Daoy (cell line): ENCODE data around the gene SPTAN1. TPM values are rescaled to one million over a fixed set of nuclear protein-coding genes. Genes with fewer than 3 reads are reported as not detected.

Experiments
- DNase-seq: peaks from one replicate; pipeline ENCODE4 v3.0.0-alpha.2; 2015; ENCODE audit warnings: low read depth
- total RNA-seq: library from RNA; depleted of rRNA; stranded (reverse); fragments of >200 nt; shearing (Covaris generic); gene quantifications from 2 replicates; pipeline ENCODE4 v1.2.3, GENCODE V29; 2014

SPTAN1 gene
- total RNA-seq, 1 experiment from 2014 or later, result 164 TPM

DNA sequence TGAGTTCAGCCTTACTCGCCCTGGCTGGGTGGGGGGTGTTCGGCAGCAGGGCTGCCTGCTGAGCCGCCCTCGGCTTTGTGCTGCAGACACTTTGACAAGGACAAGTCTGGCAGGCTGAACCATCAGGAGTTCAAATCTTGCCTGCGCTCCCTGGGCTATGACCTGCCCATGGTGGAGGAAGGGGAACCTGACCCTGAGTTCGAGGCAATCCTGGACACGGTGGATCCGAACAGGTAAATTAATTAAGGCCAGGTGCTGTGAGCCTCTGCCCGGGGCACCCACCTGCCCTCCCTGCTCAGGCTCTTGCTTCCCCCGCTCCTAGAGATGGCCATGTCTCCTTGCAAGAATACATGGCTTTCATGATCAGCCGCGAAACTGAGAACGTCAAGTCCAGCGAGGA lies 80.1 kb downstream of the SPTAN1 start:
- DNase-seq, result no peak

DNA sequence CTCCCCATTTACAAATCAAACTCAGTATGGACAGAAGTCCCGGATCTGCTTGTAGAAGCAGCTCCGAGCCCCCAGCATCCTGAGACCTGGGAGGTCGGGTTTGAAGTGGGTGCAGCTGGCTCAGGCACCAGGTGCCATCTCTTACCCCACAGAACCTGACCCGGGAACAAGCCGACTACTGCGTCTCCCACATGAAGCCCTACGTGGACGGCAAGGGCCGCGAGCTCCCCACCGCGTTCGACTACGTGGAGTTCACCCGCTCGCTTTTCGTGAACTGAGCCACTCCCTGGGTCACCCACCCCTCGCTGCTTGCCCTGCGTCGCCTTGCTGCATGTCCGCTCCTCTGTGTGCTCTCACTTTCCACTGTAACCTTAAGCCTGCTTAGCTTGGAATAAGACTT lies 80.7 kb downstream of the SPTAN1 start:
- no peak for DNase-seq

DNA sequence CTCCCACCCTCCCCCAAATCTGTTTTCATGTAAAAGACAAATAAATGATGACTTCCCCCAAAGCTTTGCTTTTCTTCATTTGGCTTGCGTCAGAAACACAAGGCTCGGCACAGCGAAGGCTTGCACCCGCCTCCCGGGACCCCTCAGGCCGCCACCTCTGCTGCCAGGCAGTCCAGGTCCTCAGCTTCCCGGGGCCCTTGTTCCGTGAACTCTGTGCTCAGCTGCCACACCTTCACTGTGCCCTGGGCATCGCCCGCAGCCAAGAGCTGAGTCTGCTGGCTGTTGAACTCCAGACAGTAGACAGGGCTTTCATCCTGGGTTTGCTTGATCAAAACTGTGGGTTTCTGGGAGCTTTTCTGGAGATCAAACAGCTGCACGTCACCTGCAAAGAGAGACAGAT lies 81.2 kb downstream of the SPTAN1 start:
- DNase-seq, result no peak

DNA sequence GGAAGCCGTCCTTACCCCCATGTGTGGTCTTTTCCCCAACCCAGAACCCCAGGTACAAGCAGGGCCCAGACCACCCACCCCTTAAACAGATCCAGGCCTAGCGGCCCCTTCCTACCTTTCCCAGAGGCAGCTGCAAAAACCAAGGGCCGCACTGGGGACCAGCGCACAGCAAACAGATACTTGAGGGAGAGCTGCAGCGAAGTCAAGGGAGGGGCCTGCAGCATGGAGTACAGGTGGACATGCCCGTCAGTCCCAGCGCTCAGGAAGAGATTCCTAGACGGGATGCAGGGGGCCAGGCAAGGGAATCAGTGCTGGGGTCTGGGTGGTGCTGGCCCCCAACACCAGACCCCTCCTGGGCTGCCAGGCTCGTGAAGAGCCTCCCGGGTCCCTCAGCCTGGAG lies 81.7 kb downstream of the SPTAN1 start:
- DNase-seq, result no peak

DNA sequence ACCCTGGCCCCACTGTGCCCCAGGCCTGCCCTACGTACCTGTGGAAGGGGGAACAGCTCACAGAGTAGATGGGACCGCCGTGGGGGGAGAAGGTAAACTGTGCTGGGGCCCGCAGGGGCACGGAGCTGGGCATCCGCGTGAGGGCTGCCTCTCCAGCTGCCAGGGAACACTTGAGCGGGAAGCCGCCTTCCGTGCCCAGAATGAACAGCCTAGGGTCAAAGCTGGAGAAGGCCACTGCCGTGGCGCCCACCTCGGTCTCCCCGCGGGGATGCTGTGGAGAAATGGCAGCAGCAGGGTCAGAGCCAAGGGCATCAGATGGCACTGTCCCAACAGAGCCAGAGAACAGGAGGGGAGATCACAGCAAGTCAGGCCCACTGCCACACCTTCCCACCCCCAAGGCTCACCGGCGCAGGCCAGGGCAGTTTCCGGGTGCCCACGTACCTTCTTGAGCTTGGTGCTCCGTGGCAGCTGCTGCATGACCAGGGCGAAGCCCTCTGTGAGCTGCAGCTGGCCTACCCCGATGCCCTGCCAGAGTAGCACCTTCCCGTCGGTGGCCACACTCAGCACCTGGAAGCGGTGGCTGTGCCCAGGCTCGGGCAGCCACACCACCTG lies 82.4 kb downstream of the SPTAN1 start:
- DNase-seq, result no peak

DNA sequence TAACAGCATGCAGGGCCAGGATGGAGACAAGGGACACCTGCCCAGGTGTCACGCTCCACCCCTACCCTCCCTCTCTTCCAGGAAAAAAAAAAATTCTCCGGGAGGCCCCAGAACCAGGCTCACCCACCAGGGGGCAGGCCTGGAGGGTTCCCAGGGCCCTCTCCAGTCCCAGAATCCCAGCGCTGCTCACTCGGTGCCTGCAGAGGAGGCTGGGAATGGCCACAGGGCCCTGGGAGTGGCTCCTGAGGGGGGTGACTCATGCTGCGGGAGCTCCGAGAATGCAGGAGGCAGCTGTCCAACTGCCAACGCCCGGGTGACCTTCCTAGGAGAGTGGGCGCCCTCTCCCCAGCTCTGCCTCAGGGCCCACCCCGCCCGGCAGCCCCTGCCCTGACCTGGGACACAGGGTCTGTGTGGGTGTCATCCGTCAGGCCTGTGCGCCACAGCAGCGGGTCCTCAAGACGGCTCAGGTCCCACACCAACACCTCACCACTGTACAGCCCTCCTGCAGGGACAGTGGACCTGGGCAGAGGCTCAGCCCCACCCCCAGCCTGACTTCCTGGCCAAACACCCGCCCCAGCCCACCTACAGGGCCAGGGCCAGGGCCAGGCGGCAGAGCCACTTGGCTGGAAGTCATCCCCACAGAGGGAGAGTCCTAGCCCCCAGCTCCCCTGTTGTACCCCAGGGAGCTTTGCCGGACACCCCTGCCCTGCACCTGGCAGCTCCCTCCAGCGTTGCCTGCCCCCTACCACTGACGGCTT lies 83.1 kb downstream of the SPTAN1 start:
- peak; percentile 99 for DNase-seq

DNA sequence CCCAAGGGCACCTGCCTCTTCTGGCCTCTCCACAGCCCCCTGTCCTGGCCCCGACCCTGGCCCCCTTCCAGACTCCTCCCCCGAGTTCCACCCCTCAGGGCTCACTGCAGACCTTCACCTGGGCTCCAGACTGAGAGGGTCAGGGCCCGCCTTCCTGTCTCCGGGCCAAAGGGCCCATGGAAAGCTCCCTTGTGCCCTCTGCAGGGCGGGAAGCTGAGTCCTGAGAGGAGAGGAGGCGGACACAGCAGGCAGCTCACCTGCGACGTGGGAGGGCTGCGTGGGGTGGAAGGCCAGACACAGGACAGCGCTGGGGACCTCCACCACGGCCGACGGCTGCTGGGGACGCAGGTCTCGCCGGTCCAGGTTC lies 83.6 kb downstream of the SPTAN1 start:
- peak; percentile 72 for DNase-seq

DNA sequence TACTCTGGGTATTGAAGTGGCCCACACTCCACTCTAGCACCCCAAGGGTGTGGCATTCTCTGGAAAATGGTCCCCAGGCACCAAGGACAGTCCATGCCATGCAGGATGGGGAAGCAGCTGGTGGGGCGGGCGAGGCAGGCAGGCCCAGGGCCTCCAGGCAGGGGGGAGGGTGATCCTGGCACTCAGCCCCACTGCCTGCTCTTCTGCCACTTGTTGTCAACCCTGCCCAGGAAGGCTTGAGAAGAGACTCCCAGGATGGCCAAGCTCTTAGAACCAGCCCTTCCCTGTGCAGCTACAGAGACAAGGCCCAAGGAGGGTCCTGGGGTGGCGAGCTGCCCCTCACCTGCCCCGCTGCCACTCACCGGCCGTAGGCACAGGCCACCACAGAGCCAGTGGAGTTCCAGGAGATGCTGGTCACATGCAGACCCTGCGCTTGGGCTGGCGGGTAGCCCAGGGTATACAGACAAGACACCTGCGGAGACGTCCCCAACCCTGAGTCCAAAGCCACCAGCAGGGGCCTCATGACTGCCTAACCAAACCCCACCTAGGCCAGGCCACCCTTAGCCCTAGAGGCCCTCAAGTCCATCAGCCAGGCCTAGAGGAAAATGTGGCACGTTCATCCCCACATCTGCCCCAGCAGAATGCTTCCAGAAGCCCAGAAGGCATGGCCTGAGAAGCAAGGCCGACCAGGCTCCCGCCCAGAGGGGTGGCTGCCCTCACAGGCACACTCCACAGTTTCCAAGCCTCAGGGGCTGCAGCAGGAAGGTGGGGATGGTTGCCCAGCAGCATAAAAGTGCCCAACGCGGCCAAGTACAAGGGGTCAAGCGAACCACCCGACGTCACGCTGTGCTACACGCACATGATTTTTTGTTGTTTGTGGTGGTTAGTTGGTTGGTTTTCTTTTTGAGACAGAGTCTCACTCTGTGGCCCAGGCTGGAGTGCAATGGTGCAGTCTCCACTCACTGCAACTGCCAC lies 84.5 kb downstream of the SPTAN1 start:
- peak; percentile 37 for DNase-seq

DNA sequence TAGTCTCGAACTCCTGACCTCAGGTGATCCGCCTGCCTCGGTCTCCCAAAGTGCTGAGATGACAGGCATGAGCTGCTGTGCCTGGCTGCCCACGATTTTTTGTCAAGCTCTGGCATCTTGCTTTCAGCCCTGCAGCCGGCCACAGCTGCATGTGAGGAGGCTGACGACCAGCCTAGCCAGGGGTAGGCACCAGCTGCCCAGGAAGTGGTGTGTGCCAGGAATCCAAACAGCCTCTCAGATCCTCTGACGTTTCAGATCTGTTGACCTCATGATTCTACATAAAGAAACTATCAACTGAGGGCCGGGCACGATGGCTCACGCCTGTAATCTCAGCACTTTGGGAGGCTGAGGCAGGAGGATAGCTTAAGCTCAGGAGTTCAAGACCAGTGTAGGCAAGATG lies 85.3 kb downstream of the SPTAN1 start:
- DNase-seq, result no peak

DNA sequence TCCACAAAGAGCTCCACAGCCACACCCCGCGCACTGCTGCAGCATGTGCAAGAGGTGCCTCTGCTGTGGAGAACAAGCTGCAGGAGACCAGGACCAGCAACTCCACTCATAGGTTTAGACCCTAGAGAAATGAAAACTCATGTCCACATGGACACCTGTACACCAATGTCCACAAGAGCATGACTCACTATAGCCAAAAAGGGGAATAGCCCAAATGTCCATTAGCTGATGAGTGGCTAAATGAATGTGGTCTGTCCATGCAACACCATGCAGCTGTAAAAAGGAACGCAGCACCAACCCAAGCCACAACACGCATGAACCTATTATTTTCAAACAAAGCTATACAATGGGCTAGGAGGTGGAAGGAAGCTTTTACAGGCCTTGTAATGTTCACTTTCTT lies 86.2 kb downstream of the SPTAN1 start:
- DNase-seq, result no peak

DNA sequence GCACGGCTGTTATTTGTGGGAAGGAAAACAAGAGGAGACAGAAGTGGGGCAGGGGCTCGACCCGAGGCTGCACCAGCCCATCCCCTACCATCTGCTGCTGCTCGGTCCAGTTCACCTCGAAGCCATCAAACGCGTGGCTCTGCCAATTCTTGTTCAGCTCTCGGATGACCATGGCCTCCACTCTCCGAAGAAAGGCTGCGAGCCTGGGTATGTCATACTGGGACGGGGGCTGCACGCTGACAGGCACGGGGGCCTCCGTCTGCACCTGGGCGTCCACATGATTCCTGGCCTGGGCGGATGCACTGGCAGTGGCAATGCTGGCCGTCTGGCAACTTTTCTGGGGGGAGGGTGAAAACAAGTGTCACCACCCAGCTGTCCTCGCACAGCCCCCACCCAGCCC lies 88.2 kb downstream of the SPTAN1 start:
- DNase-seq, result no peak

DNA sequence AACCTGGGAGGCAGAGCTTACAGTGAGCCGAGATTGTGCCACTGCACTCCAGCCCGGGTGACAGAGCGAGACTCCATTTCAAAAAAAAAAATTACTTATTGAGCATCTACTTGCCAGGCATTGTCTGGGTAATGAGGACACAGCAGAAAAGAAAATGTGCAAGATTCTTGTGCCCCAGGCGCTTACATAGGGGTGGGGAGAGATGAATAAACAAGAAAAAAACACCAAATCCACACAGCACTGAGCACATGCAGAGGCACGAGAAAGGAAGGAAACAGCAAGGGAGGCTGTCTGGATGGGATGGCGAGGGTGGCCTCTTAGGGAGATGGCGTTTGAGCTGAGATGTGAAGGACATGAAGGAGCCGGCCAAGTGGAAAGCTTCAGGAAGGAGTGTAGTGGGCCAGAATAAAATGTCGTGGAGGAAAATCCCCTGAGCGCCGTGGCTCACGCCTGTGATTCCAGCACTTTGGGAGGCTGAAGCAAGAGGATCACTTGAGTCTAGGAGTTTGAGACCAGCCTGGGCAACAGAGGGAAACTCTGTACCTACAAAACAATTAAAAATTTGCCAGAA lies 90.4 kb downstream of the SPTAN1 start:
- no peak for DNase-seq

DNA sequence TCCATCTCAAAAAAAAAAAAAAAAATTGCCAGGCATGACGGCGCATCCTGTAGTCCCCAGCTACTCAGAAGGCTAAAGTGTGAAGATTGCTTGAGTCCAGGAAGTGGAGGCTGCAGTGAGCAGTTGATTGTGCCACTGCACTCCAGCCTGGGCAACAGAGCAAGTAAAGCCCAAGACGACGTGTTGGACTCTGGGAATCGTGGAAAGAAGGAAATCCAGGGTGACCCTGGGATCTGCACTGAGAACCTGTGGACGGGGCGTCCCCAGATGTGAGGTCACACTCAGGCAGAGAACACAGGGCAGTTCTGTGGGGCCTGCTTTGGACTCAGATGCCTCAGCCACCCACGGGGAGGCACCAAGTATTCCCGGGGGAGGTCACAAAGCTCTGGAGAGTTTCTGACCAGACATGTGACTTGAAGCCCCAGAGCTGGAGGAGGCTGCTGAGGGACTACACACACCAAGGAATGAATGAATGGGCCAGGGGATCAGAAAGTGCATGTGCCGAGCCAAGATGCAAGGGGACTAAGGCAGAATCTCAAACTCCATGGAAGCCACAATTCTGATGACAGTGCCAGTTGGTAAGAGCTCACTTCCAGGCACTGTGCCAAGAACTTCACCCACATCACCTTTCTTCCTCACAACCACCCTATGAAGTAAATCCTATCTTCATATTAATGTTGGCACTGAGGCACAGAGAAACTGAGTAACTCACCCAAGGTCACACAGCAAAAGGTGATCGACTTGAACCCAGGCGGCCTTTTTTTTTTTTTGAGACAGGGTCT lies 91.3 kb downstream of the SPTAN1 start:
- DNase-seq, result no peak

DNA sequence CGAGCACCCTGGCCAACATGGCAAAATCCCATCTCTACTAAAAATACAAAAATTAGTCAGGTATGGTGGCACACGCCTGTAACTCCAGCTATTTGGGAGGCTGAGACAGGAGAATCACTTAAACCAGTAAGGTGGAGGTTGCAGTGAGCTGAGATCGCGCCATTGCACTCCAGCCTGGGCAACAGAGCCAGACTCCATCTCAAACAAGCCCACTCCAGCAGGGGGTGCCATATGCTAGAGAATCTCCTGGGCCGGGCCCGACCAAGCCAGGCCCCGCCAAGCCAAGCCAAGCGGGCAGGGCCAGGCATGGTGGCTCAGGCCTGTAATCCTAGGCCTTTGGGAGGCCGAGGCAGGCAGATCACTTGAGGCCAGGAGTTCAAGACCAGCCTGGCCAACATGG lies 95.8 kb downstream of the SPTAN1 start:
- peak; percentile 40 for DNase-seq

DNA sequence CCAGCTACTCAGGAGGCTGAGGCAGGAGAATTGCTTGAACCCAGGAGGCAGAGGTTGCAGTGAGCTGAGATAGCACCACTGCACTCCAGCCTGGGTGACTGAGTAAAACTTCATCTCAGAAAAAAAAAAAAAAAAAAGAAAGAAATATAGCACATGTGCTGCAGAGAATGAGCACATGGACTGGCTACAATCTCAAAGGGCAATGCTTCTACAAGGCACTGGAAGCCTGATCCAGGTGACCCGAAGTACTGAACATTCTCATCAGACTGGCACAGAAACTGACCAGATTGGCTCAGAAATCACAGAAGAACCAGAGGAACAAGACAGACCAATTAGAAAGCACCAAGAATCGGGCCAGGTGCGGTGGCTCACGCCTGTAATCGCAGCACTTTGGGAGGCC lies 99.4 kb downstream of the SPTAN1 start:
- no peak for DNase-seq

DNA sequence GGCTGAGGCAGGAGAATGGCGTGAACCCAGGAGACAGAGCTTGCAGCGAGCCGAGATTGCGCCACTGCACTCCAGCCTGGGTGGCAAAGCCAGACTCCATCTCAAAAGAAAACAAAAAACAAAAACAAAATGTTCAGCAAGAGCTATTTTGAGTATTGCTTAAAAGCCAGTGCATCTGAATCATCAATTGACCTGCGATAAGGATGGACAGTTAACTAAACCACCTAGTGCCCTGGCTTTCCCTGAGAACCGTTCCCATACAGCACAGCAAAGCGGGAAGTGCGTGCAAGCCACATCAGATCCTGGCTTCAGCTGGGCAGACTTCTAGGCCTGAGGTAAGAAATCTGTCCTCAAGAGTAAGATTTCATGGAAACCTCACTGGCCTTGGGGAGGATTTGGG lies 101.5 kb downstream of the SPTAN1 start:
- no peak for DNase-seq

DNA sequence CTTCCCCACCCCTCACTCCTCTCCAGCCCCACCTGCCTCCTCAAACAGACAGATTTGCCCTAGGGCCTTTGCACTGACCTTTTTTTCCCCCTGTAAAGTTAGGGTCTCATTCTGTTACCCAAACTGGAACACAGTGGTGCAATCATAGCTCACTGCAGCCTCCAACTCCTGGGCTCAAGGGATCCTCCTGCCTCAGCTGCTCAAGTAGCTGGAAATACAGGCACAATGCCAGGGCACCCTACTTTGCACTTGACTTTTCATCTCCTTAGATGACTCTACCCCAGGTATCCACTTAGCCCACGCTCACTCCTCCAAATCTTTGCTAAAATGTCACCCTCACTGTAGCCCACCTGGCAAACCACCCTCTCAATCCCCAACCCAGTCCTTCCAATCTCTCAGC lies 102.1 kb downstream of the SPTAN1 start:
- no peak for DNase-seq

DNA sequence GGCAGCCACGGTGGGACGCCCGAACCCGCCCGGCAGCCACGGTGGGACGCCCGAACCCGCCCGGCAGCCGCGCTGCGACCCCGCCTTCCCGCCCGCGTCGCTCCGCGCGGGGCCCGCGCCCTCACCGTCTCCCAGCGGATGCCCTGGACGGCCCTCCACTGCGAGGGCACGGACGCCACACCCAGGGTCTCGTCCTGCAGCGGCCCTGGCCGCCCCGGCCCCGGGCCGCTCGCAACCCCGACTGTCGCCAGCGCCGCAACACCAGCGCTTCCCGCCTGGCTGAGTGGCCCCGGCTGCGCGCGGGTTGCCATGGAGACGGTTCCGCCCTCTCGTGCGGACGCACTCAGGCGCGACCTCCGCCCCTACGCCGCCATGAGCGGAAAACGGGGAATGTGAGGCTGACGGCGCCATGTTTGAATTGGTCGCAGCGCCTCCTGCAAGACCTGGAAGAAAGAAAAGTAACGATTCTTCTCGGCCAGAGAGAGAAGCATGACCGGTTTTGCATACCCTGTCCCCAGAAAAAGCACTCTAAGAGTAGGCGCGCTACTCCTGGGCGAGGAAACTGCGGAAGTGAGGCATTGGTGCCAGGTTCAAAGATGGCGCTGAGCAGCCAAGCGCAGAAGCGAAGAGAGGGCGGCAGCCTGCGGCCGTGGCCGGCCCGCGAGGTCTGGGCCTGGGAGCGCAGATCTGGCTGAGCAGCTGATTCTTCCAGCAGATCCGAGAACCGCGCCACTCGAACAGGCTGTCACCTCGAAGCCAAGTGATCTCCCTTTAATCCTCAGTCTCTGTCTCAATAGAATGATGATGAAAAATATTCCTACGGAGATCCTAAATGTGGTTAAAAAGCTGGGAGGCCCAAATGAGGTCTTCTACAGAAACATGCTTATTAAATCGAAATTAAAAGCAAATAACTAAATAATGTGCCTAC lies 104.3 kb downstream of the SPTAN1 start, which contains the start of gene DYNC2I2:
Gene DYNC2I2, minus strand, starts transcription at position 432 of the 928 bp plus-strand sequence. Its CDS starts 121 bp downstream, at position 311.
- DNase-seq, result peak; percentile 98

DNA sequence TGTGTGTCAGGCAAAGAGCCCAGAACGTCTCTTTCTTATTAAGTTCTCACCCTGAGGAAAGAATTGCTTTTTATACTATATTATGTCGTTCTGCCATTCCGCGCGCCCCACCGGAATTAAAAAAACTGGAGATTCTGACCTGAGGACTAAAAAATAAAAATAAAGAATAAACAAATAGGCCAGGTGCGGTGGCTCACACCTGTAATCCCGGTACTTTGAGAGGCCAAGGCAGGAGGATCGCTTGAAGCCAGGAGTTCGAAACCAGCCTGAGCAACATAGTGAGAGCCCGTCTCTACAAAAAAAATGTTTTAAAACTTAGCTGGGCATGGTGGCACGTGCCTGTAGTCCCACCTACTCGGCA lies 104.9 kb downstream of the SPTAN1 start:
- DNase-seq, result no peak

DNA sequence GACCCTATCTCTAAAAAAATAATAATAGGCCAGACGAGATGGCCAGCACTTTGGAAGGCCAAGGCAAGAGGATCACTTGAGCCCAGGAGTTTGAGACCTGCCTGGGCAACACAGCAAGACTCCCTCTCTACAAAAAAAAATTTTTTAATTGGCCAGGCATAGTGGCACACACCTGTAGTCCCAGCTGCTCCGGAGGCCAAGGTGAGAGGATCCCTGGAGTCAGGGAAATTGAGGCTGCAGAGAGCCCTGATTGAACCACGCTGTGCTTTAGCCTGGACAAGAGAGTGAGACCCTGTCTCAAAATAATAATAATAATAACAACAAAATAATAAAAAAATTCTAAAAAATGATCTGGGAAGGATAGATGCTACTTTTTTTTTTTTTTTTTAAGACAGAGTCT lies 105.4 kb downstream of the SPTAN1 start:
- DNase-seq, result no peak
